ENCODE data around the gene HPN.

Gene HPN

GRCh38 chr19:35021596-35021995 lies 19.9 kb upstream of the HPN start:
- no peaks in the 10 kb centered on the region for H3K27me3 ChIP-seq (replicated peaks; ENCODE audit: insufficient read depth, low read length)

GRCh38 chr19:35022460-35022859 lies 19.1 kb upstream of the HPN start:
- H3K79me2 ChIP-seq (ENCODE audit: low read length) = no peaks in the 10 kb centered on the region
- H3K36me3 ChIP-seq (replicated peaks; ENCODE audit: insufficient read depth, low read length) = no peaks in the 10 kb centered on the region
- H3K27ac ChIP-seq (ENCODE audit: low read length) = no peak overlapping the region
- H3F3A ChIP-seq (ENCODE audit: insufficient read depth, low read length) = no peaks in the 10 kb centered on the region
- TF ChIP-seq EZH2 (optimal IDR thresholded peaks at IDR 0.05; ENCODE audit: low read depth, low read length) (no peak), EZH2phosphoT487 (IDR thresholded peaks at IDR 0.05; ENCODE audit: low read length) (no peak), CTCF (IDR thresholded peaks at IDR 0.05; ENCODE audit: low read length) (no peak)
- H2AFZ ChIP-seq (ENCODE audit: low read length) = no peak overlapping the region
- H3K9ac ChIP-seq (ENCODE audit: low read length) = no peak overlapping the region
- H3K27me3 ChIP-seq (replicated peaks; ENCODE audit: insufficient read depth, low read length) = no peaks in the 10 kb centered on the region
- no peak overlapping the region for H3K4me2 ChIP-seq (ENCODE audit: low read depth, low read length)
- H3K4me1 ChIP-seq (ENCODE audit: low read length) = no peaks in the 10 kb centered on the region
- no peaks in the 10 kb centered on the region for H3K9me2 ChIP-seq (replicated peaks; ENCODE audit: insufficient read depth, low read length)
- no peak overlapping the region for H3K4me3 ChIP-seq (ENCODE audit: low read length)
- H4K20me1 ChIP-seq (ENCODE audit: insufficient read depth, low read length) = no peaks in the 10 kb centered on the region
- DNase-seq = no peak
- no peaks in the 10 kb centered on the region for H3K9me3 ChIP-seq (replicated peaks; ENCODE audit: insufficient read depth, low read length)

More at GRCh38 chr19:35021596-35021995, 19.9 kb upstream of the HPN start:
- no peaks in the 10 kb centered on the region for H4K20me1 ChIP-seq (ENCODE audit: insufficient read depth, low read length)
- no peak overlapping the region for H3K9ac ChIP-seq (ENCODE audit: low read length)
- H3K9me3 ChIP-seq (replicated peaks; ENCODE audit: insufficient read depth, low read length) = no peaks in the 10 kb centered on the region
- no peak for DNase-seq
- no peak overlapping the region for H3K4me3 ChIP-seq (ENCODE audit: low read length)
- no peak overlapping the region for H2AFZ ChIP-seq (ENCODE audit: low read length)
- H3K79me2 ChIP-seq (ENCODE audit: low read length) = no peaks in the 10 kb centered on the region
- H3K36me3 ChIP-seq (replicated peaks; ENCODE audit: insufficient read depth, low read length) = no peaks in the 10 kb centered on the region
- H3K27ac ChIP-seq (ENCODE audit: low read length) = no peak overlapping the region
- TF ChIP-seq CTCF (IDR thresholded peaks at IDR 0.05; ENCODE audit: low read length) = no peak
- no peak for TF ChIP-seq EZH2phosphoT487 (IDR thresholded peaks at IDR 0.05; ENCODE audit: low read length)
- no peak for TF ChIP-seq EZH2 (optimal IDR thresholded peaks at IDR 0.05; ENCODE audit: low read depth, low read length)
- no peaks in the 10 kb centered on the region for H3F3A ChIP-seq (ENCODE audit: insufficient read depth, low read length)
- no peaks in the 10 kb centered on the region for H3K4me1 ChIP-seq (ENCODE audit: low read length)
- no peak overlapping the region for H3K4me2 ChIP-seq (ENCODE audit: low read depth, low read length)
- H3K9me2 ChIP-seq (replicated peaks; ENCODE audit: insufficient read depth, low read length) = no peaks in the 10 kb centered on the region

- Histone ChIP-seq H3K9me3 (replicated peaks; ENCODE audit: insufficient read depth, low read length) (no peaks in the 10 kb centered on the region), H3K27me3 (replicated peaks; ENCODE audit: insufficient read depth, low read length) (no peaks in the 10 kb centered on the region), H3K4me1 (ENCODE audit: low read length) (no peaks in the 10 kb centered on the region), H3K9me2 (replicated peaks; ENCODE audit: insufficient read depth, low read length) (no peaks in the 10 kb centered on the region), H3K27ac (ENCODE audit: low read length) (no peak overlapping the region), H3K36me3 (replicated peaks; ENCODE audit: insufficient read depth, low read length) (no peaks in the 10 kb centered on the region), H2AFZ (ENCODE audit: low read length) (no peak overlapping the region), H3K4me3 (ENCODE audit: low read length) (no peak overlapping the region), H3K9ac (ENCODE audit: low read length) (no peak overlapping the region), H3K79me2 (ENCODE audit: low read length) (no peaks in the 10 kb centered on the region), H3K4me2 (ENCODE audit: low read depth, low read length) (no peak overlapping the region), H3F3A (ENCODE audit: insufficient read depth, low read length) (no peaks in the 10 kb centered on the region), H4K20me1 (ENCODE audit: insufficient read depth, low read length) (no peaks in the 10 kb centered on the region)
- TF ChIP-seq EZH2 (optimal IDR thresholded peaks at IDR 0.05; ENCODE audit: low read depth, low read length) (no peak), EZH2phosphoT487 (IDR thresholded peaks at IDR 0.05; ENCODE audit: low read length) (no peak), CTCF (IDR thresholded peaks at IDR 0.05; ENCODE audit: low read length) (no peak)
- DNase-seq = no peak
Measured at GRCh38 chr19:35023428-35023827, 18.1 kb upstream of the HPN start.

Measured in MM.1S (cell line).